Subcutaneous abdominal adipose tissue (tissue), 5 donors: ENCODE measurements around the gene LRP1B.
"Not testable (repeated sequence)": the region's sequence is repeated elsewhere in the genome, so short reads cannot be mapped to it uniquely, and the experiment has no call there.

Experiments used
- H3K27ac ChIP-seq: one replicate; pipeline ENCODE4 v1.7.0; 2013; ENCODE audit warnings: low read depth, mild to moderate bottlenecking, inconsistent platforms, low read length, moderate library complexity
- H3K27me3 ChIP-seq, 5 donors: one replicate each; pipeline ENCODE4 v1.7.0; 2013; ENCODE audit warnings: low read length in 5 of 5, inconsistent platforms in 1 of 5; ENCODE audit not compliant: control insufficient read depth in 5 of 5, insufficient read depth in 4 of 5
- H3K36me3 ChIP-seq, 5 donors: one replicate each; pipeline ENCODE4 v1.7.0; 2013; ENCODE audit warnings: low read length in 5 of 5; ENCODE audit not compliant: control insufficient read depth in 5 of 5, insufficient read depth in 5 of 5
- H3K4me1 ChIP-seq, 5 donors: one replicate each; pipeline ENCODE4 v1.7.0; 2013; ENCODE audit warnings: low read length in 5 of 5, mild to moderate bottlenecking in 3 of 5, moderate library complexity in 1 of 5; ENCODE audit not compliant: control insufficient read depth in 5 of 5, insufficient read depth in 5 of 5
- H3K4me3 ChIP-seq, 5 donors: one replicate each; pipeline ENCODE4 v1.7.0; 2013; ENCODE audit warnings: low read length in 5 of 5, low read depth in 1 of 5
- H3K9ac ChIP-seq, 5 donors: one replicate each; pipeline ENCODE4 v1.7.0; 2013; ENCODE audit warnings: low read length in 5 of 5, mild to moderate bottlenecking in 4 of 5, moderate library complexity in 3 of 5
- H3K9me3 ChIP-seq, 5 donors: one replicate each; pipeline ENCODE4 v1.7.0; 2013; ENCODE audit warnings: low read length in 5 of 5; ENCODE audit not compliant: control insufficient read depth in 5 of 5
- donor health status: healthy.
- donor health status: healthy.
- donor health status: healthy.
- donor health status: healthy.
- donor health status: healthy.

Gene LRP1B

GRCh38 chr2:140680862-140681261, 1450.0 kb downstream of the LRP1B start:
- H3K4me3 ChIP-seq, result no peak overlapping the region

GRCh38 chr2:140679752-140680151, 1451.1 kb downstream of the LRP1B start:
- Histone ChIP-seq H3K4me1 (no peaks in the 10 kb centered on the region), H3K36me3 (no peaks in the 10 kb centered on the region), H3K9ac (no peak overlapping the region), H3K9me3 (no peaks in the 10 kb centered on the region), H3K27ac (no peak overlapping the region), H3K4me3 (no peak overlapping the region), H3K27me3 (no peaks in the 10 kb centered on the region)

More at GRCh38 chr2:140680862-140681261, 1450.0 kb downstream of the LRP1B start:
- Histone ChIP-seq H3K27ac (no peak overlapping the region), H3K27me3 (no peaks in the 10 kb centered on the region), H3K4me1 (no peaks in the 10 kb centered on the region), H3K9me3 (no peaks in the 10 kb centered on the region), H3K9ac (no peak overlapping the region), H3K36me3 (no peaks in the 10 kb centered on the region)

- Histone ChIP-seq H3K9ac (no peak overlapping the region), H3K9me3 (no peaks in the 10 kb centered on the region), H3K36me3 (no peaks in the 10 kb centered on the region), H3K27me3 (no peaks in the 10 kb centered on the region), H3K4me1 (peaks cover 0 to 5% (median 0%) of the 10 kb centered on the region in 5 donors), H3K27ac (no peak overlapping the region), H3K4me3 (no peak overlapping the region)
Observed at GRCh38 chr2:140669911-140670310, 1460.9 kb downstream of the LRP1B start.

GRCh38 chr2:140667203-140667602, 1463.6 kb downstream of the LRP1B start:
- Histone ChIP-seq H3K27me3 (no peaks in the 10 kb centered on the region), H3K9me3 (no peaks in the 10 kb centered on the region), H3K4me3 (no peak overlapping the region), H3K9ac (no peak overlapping the region), H3K36me3 (no peaks in the 10 kb centered on the region), H3K4me1 (peaks cover 0 to 22% (median 9%) of the 10 kb centered on the region in 5 donors), H3K27ac (no peak overlapping the region)

GRCh38 chr2:140662504-140662903, 1468.3 kb downstream of the LRP1B start:
- H3K9ac ChIP-seq, result no peak overlapping the region
- H3K27ac ChIP-seq, result no peak overlapping the region
- no peaks in the 10 kb centered on the region for H3K27me3 ChIP-seq
- no peak overlapping the region for H3K4me3 ChIP-seq
- peaks cover 0 to 22% (median 9%) of the 10 kb centered on the region in 5 donors for H3K4me1 ChIP-seq
- no peaks in the 10 kb centered on the region for H3K36me3 ChIP-seq
- no peaks in the 10 kb centered on the region for H3K9me3 ChIP-seq

- no peak overlapping the region for H3K4me3 ChIP-seq
- no peak overlapping the region for H3K27ac ChIP-seq
- no peaks in the 10 kb centered on the region for H3K36me3 ChIP-seq
- H3K4me1 ChIP-seq, result peaks cover 0 to 18% (median 3%) of the 10 kb centered on the region in 5 donors
- no peaks in the 10 kb centered on the region for H3K27me3 ChIP-seq
- no peaks in the 10 kb centered on the region for H3K9me3 ChIP-seq
- H3K9ac ChIP-seq, result no peak overlapping the region
Observed at GRCh38 chr2:140658760-140659692, 1471.8 kb downstream of the LRP1B start.

GRCh38 chr2:140657657-140658056, 1473.2 kb downstream of the LRP1B start:
- H3K9me3 ChIP-seq, result no peaks in the 10 kb centered on the region
- H3K27me3 ChIP-seq, result no peaks in the 10 kb centered on the region
- peaks cover 0 to 5% (median 0%) of the 10 kb centered on the region in 5 donors for H3K4me1 ChIP-seq
- no peaks in the 10 kb centered on the region for H3K36me3 ChIP-seq
- no peak overlapping the region for H3K4me3 ChIP-seq
- H3K27ac ChIP-seq, result no peak overlapping the region
- H3K9ac ChIP-seq, result no peak overlapping the region

GRCh38 chr2:140654565-140654964, 1476.3 kb downstream of the LRP1B start:
- Histone ChIP-seq H3K4me3 (no peak overlapping the region), H3K27me3 (no peaks in the 10 kb centered on the region), H3K27ac (no peak overlapping the region), H3K9me3 (no peaks in the 10 kb centered on the region), H3K36me3 (no peaks in the 10 kb centered on the region), H3K4me1 (no peaks in the 10 kb centered on the region), H3K9ac (no peak overlapping the region)

- no peaks in the 10 kb centered on the region for H3K27me3 ChIP-seq
- no peak overlapping the region for H3K27ac ChIP-seq
- H3K4me1 ChIP-seq, result no peaks in the 10 kb centered on the region
- H3K9ac ChIP-seq, result no peak overlapping the region
- H3K4me3 ChIP-seq, result no peak overlapping the region
- no peaks in the 10 kb centered on the region for H3K9me3 ChIP-seq
- no peaks in the 10 kb centered on the region for H3K36me3 ChIP-seq
Observed at GRCh38 chr2:140650825-140651224, 1480.0 kb downstream of the LRP1B start.

- H3K9me3 ChIP-seq, H3K9ac ChIP-seq, H3K27me3 ChIP-seq, H3K36me3 ChIP-seq, H3K4me3 ChIP-seq, H3K4me1 ChIP-seq, H3K27ac ChIP-seq: not testable (repeated sequence)
Observed at GRCh38 chr2:140650134-140650533, 1480.7 kb downstream of the LRP1B start.
